Stimulated activated CD4-positive, alpha-beta T cell treated with anti-CD3 and anti-CD28 coated beads, Interleukin-2, amount 100 ng/mL, for 48 hours (primary cell): ENCODE data around the gene ACVR2A.

ENCODE experiments used
- DNase-seq, 2 donors: peaks; one replicate each; pipeline ENCODE4 v3.0.0-alpha.2; 2020

ACVR2A gene

DNA sequence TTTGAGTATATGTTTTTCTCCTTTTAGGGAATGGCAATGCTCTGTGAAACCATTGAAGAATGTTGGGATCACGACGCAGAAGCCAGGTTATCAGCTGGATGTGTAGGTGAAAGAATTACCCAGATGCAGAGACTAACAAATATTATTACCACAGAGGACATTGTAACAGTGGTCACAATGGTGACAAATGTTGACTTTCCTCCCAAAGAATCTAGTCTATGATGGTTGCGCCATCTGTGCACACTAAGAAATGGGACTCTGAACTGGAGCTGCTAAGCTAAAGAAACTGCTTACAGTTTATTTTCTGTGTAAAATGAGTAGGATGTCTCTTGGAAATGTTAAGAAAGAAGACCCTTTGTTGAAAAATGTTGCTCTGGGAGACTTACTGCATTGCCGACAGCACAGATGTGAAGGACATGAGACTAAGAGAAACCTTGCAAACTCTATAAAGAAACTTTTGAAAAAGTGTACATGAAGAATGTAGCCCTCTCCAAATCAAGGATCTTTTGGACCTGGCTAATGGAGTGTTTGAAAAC lies 82.3 kb downstream of the ACVR2A start:
- no peak for DNase-seq

GRCh38 chr2:147933931-147934330 lies 89.1 kb downstream of the ACVR2A start:
- DNase-seq = no peak

DNA sequence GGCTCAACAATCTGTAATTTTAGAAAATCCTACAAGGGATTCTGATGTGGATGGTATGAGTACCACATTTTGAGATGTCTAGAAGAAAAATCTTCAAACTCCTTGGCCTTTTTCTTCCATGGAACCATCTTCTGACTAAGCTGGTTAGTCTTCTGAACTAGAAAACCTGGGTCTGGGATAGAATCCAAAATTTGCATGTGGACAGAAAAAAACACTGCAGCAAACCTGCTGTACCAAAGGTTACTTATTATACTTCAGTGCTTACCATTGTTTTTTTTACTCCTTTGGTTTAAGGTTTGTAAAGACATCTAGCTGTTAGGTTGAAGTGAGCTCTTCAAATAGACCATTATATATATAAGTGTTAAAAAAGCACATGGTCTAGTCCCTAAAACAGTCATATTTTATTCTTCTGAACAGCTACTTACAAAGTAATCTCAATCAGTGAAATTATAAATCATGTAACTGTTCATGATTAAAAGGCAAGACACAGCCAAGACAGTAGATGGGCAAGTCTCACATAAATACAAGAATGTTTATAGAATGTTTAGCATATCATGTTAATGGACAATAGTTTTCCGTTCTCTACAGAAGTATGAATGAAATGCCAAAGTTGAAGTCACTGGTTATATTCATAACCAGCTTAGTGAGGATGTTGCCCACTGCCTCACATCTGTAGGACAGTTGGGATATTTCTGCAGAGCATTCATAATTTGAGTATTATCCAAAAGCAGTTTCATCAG lies 90.2 kb downstream of the ACVR2A start:
- DNase-seq = no peak

DNA sequence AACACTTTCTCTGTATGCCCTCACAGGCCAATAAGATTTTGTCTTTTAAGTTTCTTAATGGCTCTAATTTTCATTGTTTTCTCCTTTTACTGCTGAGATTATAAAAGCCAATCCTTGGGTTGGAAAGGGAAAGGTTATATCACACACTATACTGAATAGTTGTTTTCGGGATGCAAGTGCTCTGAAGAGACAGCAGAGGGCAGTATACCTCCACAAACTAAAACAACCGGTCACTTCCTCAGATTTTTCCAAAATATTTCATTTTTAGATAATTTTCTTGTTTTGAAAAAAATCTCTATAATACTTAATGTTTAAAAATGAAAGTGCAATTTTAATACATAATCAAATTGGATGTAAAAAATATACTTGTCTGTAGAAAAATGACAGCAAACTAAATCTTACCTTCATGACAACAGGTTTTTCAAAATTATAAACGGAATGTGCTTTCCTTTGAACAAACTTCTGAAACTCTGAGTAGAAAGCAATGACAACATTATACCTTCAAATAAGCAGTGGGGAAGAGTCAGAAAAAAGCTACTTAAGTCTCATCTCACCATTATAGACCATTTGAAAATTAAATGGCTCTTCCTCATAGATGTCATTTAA lies 93.0 kb downstream of the ACVR2A start:
- no peak for DNase-seq

DNA sequence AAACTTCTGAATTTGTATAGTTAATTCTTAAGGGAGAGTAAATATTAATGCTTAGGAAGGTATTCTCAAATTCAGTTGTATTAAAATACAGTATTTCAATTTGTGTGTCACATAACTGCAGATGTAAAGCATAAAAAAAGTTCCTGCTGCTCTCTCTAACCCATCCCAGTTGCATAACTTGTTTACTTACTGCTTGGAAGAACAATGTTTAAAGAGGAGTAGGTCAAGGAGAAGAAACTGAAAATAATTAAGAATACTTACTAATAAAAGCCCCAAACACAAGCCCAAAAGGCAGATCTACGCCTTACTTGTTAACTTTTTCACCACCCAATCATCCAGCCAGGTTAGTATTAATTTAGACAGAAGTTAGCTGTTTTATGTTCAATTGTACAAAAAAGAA lies 94.5 kb downstream of the ACVR2A start:
- DNase-seq = no peak

DNA sequence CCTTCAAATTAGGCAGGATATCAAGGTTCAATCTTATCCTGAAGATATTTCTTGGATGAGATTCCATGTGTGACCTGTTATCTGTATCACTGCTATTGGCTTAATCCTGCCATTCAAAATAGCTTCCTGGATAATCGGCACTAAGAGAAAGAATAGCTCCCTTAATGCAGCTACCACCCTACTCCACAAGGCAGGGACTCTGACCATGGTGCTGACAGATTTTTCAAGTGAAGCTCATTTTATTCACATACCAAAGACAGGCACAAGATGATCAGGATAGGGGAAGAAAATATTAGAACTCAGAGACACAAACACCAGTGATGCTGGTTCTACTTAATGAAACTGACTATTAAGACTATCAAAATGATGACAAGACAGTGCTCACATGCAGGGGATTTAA lies 100.8 kb downstream of the ACVR2A start:
- no peak for DNase-seq

DNA sequence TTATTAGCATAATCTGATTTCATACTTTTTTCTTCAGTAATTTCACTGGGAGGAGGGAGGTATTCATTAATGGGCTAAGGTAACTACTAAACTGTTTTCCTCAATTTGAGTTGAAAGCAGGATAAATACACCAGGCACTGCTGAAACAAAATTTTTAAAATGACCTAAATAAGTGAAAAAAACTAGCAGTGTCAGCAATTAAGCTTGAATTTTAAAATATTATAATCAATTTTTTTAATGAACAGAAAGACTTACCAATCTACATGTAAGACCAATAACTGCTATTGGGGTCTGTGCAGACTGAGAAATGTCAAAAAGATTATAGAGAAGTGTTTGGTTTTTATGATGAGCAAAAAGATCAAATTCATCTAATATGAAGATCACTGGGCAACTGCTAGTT lies 107.3 kb downstream of the ACVR2A start:
- no peak for DNase-seq

DNA sequence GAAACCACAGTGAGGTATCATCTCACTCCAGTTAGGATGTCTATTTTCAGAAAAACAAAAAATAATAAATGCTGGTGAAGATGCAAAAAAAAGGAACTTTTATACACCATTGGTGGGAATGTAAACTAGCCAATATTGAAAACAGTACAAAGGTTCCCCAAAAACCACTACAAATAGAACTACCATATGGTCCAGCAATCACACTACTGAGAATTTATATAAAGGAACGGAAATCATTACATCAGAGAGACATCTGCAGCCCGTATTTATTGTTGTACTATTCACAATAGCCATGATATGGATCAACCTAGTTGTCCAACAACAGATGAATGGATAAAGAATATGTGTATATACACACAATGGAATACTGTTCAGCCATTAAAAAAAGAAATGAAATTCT lies 123.7 kb downstream of the ACVR2A start:
- DNase-seq = no peak

GRCh38 chr2:147976102-147976501 lies 131.3 kb downstream of the ACVR2A start:
- no peak for DNase-seq

GRCh38 chr2:147977679-147978078 lies 132.8 kb downstream of the ACVR2A start:
- DNase-seq = no peak
